Ramos (cell line): ENCODE results near the gene ABCC10.
"Not testable (repeated sequence)": the region's sequence is repeated elsewhere in the genome, so short reads cannot be mapped to it uniquely, and the experiment has no call there.

Experiments
- in situ Hi-C: fragments of 300-500 bp; cut with MboI; formaldehyde crosslinking; loops from one replicate; pipeline ENCODE4 v1.14.3; 2022; ENCODE audit warnings: low sequenced_read_pairs; ENCODE audit not compliant: unreplicated experiment

Gene ABCC10, protein sequence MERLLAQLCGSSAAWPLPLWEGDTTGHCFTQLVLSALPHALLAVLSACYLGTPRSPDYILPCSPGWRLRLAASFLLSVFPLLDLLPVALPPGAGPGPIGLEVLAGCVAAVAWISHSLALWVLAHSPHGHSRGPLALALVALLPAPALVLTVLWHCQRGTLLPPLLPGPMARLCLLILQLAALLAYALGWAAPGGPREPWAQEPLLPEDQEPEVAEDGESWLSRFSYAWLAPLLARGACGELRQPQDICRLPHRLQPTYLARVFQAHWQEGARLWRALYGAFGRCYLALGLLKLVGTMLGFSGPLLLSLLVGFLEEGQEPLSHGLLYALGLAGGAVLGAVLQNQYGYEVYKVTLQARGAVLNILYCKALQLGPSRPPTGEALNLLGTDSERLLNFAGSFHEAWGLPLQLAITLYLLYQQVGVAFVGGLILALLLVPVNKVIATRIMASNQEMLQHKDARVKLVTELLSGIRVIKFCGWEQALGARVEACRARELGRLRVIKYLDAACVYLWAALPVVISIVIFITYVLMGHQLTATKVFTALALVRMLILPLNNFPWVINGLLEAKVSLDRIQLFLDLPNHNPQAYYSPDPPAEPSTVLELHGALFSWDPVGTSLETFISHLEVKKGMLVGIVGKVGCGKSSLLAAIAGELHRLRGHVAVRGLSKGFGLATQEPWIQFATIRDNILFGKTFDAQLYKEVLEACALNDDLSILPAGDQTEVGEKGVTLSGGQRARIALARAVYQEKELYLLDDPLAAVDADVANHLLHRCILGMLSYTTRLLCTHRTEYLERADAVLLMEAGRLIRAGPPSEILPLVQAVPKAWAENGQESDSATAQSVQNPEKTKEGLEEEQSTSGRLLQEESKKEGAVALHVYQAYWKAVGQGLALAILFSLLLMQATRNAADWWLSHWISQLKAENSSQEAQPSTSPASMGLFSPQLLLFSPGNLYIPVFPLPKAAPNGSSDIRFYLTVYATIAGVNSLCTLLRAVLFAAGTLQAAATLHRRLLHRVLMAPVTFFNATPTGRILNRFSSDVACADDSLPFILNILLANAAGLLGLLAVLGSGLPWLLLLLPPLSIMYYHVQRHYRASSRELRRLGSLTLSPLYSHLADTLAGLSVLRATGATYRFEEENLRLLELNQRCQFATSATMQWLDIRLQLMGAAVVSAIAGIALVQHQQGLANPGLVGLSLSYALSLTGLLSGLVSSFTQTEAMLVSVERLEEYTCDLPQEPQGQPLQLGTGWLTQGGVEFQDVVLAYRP (N-terminal part only)

DNA sequence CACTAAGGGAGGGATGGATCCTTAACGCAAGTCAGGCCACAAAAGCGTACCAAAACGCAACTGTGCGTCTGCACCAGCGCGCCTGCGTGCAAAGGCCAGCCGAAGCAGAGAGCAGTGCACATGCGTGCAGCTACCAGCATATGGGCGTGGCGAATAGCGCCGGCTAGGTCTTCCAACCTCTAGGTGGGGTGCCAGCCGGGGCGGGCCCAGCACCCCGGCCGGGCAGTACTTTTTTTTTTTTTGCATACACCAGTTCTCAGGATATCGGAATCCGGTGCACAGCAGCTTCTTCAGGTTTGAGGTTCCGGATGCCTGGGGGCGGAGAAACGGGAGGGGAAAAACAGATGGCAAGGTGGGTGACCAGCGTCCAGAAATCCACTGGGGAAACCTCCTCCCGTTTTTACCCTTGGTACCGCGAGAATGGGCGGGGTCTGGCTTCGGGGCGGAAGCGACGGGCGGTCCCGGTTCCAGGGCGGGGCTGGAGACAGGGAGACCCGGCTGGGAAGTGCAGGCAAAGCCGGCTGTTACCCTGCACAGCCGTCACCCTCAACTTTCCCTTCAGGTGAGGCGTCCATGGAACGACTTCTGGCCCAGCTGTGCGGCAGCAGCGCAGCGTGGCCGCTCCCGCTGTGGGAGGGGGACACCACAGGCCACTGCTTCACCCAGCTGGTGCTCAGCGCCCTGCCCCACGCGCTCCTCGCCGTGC lies at the start of gene ABCC10:
ABCC10 (plus strand) TSS at position 136 of the 706 bp plus-strand sequence; CDS start at position 574, 438 bp downstream.
- in situ Hi-C loops, result no loop called here

GRCh38 chr6:43377710-43378229 lies 49.6 kb upstream of the ABCC10 start:
- in situ Hi-C loops, result no loop called here

- in situ Hi-C loops, result no loop called here
Observed at GRCh38 chr6:43378631-43379030, 48.7 kb upstream of the ABCC10 start.

DNA sequence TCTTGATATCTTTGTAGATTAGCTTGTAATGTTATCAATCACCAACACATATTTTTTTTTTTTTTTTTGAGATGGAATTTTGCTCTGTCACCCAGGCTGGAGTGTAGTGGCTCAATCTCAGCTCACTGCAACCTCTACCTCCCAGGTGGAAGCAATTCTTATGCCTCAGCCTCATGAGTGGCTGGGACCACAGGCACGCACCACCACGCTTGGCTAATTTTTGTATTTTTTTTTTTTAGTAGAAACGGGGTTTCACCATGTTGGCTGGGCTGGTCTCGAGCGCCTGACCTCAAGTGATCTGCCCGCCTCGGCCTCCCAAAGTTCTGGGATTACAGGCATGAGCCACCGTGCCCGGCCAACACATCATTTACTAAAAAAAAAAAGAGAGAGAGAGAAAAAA lies 46.5 kb upstream of the ABCC10 start:
- in situ Hi-C loops, result not testable (repeated sequence)

- in situ Hi-C loops, result no loop called here
Observed at GRCh38 chr6:43383021-43383667, 44.2 kb upstream of the ABCC10 start.

GRCh38 chr6:43386492-43386891 lies 40.8 kb upstream of the ABCC10 start:
- in situ Hi-C loops, result no loop called here

DNA sequence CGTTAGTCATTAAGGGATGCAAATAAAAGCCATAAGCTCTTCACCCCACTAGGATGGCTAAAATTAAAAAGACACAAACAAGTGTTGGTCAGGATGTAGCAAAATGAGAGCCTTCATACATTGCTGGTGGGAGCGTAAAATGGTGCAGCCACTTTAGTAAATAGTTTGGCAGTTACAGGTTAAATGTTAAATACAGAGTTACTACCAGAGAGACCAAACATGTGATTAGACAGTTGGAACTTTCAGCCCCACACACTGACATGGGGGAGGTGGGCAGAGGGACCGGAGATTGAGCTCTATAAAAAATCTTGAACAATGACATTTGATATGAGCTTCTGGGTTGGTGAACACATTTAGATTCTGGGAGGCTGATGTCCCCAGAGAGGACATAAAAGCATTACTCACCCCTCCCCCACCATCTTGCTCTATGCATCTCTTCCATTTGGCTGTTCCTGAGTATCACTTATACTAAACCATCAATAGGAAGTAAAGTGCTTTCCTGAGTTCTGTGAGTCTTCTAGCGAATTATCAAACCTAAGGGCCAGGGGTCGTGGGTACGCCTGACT lies 37.5 kb upstream of the ABCC10 start:
- in situ Hi-C loops, result no loop called here

DNA sequence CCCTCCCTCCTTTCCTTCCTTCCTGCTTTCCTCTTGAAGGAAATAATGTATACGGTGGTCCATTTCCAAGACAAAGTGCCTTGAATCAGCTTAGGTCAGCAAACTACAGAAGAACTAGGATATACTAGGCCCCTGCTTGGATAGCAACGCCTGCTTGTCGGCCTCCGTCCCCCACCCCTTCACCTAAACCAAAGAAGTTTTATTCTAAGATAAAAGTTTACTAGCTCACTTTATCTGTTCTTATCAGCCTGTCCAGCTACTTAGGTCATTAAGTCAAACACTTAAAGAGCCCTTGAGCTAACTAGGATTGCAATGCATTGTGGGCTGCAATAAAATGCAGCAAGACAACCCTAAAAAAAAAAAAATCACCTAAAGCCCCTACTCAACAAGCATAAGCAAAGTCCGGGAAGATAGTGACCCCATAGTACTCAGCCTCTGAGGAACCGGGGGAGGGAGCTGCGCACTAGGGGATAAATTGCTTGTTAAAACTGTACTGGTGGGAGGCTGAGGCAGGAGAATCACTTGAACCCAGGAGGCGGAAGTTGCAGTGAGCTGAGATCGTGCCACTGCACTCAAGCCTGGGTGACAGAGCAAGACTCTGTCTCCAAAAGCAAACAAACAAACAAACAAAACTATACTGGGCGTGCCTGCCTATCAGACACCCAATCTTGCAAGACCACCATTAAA lies 36.4 kb upstream of the ABCC10 start:
- in situ Hi-C loops, result not testable (repeated sequence)

DNA sequence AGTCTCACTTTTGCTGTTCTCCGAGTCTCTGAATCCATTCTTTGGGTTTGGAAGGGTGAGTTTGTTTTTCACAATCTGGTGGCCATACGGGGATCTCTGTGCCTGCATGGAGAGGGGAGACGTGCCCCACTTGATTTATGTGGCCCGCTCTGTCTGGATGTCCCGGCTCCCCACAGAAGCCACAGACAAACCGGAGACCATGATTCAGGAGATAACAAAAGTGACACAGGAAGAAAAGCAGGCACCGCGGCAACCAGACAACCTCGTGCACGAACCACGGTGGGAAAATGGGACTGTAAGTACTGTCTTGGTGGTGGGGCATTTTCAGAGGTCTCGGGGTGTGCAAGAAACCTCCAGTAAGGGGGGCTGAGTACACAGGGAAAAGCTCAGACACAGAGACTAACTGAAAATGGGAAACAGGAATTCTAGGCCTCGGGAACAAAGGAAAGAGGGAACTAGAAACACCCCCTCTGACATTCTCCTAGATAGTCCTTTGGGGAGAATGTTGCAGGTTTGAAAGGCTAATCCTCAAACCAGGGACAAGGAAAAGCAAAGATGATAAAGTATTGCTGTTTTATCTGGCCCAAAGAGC lies 35.8 kb upstream of the ABCC10 start:
- in situ Hi-C loops, result no loop called here

DNA sequence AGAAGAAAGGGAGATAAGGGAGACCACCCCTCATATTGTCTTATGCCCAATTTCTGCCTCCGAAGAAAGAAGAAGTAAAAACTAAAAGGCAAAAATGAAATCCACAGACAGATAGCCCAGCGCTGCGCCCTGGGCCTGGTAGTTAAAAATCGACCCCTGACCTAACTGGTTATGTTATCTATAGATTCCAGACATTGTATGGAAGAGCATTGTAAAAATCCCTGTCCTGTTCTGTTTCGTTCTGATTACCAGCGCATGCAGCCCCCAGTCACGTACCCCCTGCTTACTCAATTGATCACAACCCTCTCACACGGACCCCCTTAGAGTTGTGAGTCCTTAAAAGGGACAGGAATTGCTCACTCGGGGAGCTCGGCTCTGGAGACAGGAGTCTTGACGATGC lies 34.2 kb upstream of the ABCC10 start:
- in situ Hi-C loops, result not testable (repeated sequence)

GRCh38 chr6:43393602-43394001 lies 33.7 kb upstream of the ABCC10 start:
- in situ Hi-C loops, result no loop called here

- in situ Hi-C loops, result no loop called here
Observed at GRCh38 chr6:43394982-43395381, 32.4 kb upstream of the ABCC10 start.

DNA sequence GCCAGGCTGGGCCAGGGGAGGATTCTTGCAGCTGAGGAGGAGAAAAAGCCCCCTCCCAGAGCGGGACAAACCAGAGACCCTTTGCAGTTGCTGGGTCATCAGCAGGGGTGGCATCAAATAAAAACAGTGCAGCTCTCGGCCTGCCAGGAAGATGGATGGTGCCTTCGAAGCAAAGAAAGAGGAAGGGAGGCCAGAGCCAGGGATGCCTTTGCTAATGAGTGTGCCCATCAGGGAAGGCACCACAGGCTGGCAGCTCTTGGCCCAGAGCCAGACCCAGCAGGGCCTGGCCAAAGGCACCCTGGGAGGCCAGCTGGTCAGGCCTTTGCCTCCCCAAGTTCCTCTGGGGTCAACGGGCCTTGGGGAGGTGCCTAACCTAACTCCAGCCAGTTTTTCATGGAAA lies 31.6 kb upstream of the ABCC10 start:
- in situ Hi-C loops, result no loop called here

GRCh38 chr6:43396408-43397149 lies 30.8 kb upstream of the ABCC10 start:
- in situ Hi-C loops, result no loop called here

GRCh38 chr6:43399932-43400487 lies 27.3 kb upstream of the ABCC10 start:
- in situ Hi-C loops, result no loop called here

- in situ Hi-C loops, result no loop called here
Observed at GRCh38 chr6:43401730-43402129, 25.6 kb upstream of the ABCC10 start.

DNA sequence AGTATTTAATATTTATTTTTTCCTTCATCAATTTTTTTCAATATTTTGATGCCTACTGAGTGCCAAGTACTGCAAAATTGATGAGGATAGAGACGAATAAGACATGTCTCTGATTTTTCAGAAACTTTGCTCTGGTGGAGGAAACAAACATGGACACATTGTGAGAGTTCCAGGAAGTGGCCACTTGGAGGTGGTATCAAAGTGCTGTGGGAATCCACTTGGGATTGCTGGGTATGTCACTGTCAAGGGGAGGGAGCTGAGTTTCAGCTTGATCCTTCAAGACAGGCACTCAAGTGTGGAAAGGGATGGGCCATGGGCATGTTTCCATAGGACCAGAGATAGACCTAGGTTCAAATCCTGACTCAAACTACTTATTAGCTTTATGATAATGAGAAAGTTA lies 24.5 kb upstream of the ABCC10 start:
- in situ Hi-C loops, result no loop called here
